ENCODE measurements around the gene MXI1.

Gene MXI1

GRCh38 chr10:110207011-110207804 is at the start of gene MXI1:
Gene MXI1 (plus strand): TSS chr10:110207605. CDS start chr10:110207809, 204 bp downstream.
- DNase-seq (ENCODE audit: low read depth, low spot score): no peak

GRCh38 chr10:110158051-110159005 is 49.1 kb upstream of the MXI1 start:
- no peak for DNase-seq (ENCODE audit: low read depth, low spot score)

DNA sequence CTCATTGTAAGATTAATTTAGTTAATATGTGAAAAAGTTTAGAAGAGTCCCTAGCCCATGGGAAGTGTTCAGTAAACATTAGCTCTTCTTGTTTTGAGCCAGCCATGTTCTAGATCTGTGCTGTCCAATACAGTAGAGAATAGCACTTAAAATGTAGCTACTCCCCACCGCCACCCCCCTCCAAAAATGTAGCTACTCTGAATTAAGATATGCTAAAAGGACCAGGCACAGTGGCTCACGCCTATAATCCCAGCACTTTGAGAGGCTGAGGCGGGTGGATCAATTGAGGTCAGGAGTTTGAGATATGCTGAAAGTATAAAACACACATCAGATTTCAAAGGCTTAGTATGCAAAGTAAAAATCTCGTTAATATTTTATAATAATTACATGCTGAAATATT is 47.3 kb upstream of the MXI1 start:
- no peak for DNase-seq (ENCODE audit: low read depth, low spot score)

GRCh38 chr10:110160522-110160921 is 46.9 kb upstream of the MXI1 start:
- DNase-seq (ENCODE audit: low read depth, low spot score): no peak

- no peak for DNase-seq (ENCODE audit: low read depth, low spot score)
These were observed 44.7 kb upstream of the MXI1 start for GRCh38 chr10:110162741-110163145.

DNA sequence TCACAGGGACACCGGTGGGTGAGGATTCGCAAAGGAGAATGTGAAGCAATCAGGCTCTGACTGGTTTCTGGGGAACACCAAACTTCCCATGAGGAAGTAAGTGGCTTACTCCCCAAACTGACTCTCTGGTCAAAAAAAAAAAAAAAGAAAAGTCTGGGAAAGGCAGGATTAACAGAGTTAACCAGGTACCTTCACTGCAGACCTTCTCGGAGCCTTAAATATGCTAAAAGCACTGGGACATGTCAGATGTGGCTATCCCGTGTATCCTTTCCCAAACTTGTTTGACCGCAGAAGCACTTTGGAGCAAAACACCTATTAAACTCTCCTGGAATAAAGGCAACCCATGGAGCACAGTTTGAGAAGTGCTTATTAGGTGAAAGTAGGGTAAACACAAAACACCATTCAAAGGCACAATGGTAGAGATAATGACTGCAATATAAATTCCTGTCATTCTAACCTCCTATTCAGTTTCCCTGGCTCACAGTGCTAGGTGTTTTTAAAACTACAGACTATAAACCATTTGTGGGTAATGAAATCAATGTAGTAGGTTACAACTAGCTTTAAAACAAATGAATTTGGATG is 44.1 kb upstream of the MXI1 start:
- DNase-seq (ENCODE audit: low read depth, low spot score): no peak

GRCh38 chr10:110163841-110164240 is 43.6 kb upstream of the MXI1 start:
- no peak for DNase-seq (ENCODE audit: low read depth, low spot score)

GRCh38 chr10:110165239-110165638 is 42.2 kb upstream of the MXI1 start:
- no peak for DNase-seq (ENCODE audit: low read depth, low spot score)

- no peak for DNase-seq (ENCODE audit: low read depth, low spot score)
These were observed 40.3 kb upstream of the MXI1 start for GRCh38 chr10:110167149-110167548.

DNA sequence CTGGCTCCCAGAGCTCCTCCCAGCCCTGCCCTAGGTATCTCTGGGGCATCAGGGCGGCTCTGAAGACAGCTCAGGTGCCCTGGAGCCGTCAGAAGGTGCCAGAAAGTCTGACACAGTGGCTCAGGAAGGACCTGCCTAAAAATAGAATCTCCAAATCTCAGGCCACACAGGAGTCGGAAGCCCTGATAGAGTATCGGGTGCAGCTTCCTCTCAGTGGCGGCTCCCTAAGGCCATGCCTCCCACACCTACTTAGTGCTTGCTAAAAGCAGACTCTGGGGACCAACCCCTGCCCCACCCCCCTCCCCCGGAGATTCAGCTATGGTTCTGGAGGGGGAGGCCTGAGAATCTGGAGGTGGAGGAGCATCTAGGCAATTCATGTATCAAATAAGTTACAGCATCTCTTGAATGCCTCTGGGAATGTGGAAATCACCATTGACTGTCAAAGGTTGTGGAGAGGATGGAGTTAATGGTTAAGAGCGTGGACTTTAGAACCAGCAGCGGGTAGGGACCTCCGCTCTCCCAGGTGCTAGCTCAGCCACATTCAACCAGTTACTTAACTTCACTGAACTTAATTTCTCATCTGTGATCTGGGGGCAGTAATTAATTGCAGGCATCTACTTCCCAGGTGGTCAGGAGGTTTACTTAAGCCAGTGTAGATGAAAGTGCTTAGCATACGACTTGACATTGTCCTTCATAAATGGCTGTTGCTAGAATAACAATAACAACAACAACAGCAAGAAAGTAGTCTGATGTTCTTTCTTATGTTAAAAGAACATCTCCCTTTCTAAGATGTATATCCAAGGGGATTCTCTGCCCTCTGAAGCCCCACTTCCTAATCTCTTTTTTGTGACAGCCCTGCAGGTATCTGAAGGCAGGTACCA is 38.6 kb upstream of the MXI1 start:
- DNase-seq (ENCODE audit: low read depth, low spot score): peak; percentile 92

DNA sequence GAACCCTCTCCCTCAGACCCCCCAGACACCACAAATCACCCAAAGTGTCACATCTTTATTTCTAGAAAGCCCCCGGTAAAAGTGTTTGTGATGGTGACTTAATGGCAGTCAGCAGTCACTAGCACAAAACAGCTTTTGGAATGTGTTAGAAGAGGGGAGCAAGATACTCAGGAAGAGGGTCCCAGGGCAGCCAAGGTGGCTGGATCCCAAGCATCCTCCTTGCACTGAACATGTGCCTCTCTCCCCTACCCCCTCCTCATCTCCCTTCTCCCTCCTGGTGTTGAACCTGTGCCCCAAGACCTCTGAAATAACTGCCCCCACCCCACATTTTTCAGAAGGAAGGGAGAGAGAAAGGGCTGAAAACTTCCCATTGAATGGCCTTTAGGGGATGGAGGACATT is 37.8 kb upstream of the MXI1 start:
- no peak for DNase-seq (ENCODE audit: low read depth, low spot score)

GRCh38 chr10:110170142-110170971 is 37.0 kb upstream of the MXI1 start:
- DNase-seq (ENCODE audit: low read depth, low spot score): no peak

DNA sequence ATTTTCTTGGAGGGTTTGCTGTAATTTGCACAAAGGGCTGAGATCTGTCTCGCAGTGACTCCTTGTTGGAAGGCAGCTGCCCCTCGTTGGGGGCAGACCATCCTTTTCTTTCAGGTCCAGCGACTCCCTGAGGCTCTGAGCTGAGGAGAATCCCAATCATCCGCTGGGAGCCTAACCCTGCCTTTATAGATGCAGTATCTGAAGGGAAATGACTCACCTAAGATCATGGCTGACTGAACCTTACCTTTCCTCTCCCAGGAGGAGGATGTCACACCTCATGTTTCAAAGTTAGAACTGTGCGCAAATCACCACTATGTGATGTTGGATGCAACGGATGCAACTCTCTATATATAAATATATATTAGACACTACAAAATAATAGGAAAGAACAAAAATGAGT is 36.4 kb upstream of the MXI1 start:
- DNase-seq (ENCODE audit: low read depth, low spot score): no peak

- DNase-seq (ENCODE audit: low read depth, low spot score): no peak
These were observed 35.2 kb upstream of the MXI1 start for GRCh38 chr10:110172155-110172554.

DNA sequence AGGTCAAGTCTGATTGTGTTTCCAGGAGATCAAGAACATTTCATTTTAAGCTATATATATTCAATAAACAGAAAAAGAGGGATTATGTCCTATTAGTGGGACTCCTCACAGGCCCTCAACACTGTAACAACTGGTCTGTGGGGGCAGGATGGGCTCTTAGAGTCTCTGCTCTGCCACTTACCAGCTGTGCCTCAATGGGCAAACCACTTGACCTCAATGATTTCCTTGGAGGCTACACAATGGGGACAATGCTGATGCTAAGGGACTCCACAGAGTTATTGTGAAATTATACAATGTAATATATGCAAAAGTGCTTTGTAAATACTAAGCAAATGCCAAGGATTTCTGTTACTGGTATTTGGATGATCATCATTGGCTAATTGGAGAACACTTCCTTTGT is 33.2 kb upstream of the MXI1 start:
- no peak for DNase-seq (ENCODE audit: low read depth, low spot score)

GRCh38 chr10:110174816-110175215 is 32.6 kb upstream of the MXI1 start:
- no peak for DNase-seq (ENCODE audit: low read depth, low spot score)

- DNase-seq (ENCODE audit: low read depth, low spot score): no peak
These were observed 32.0 kb upstream of the MXI1 start for GRCh38 chr10:110175406-110175805.

DNA sequence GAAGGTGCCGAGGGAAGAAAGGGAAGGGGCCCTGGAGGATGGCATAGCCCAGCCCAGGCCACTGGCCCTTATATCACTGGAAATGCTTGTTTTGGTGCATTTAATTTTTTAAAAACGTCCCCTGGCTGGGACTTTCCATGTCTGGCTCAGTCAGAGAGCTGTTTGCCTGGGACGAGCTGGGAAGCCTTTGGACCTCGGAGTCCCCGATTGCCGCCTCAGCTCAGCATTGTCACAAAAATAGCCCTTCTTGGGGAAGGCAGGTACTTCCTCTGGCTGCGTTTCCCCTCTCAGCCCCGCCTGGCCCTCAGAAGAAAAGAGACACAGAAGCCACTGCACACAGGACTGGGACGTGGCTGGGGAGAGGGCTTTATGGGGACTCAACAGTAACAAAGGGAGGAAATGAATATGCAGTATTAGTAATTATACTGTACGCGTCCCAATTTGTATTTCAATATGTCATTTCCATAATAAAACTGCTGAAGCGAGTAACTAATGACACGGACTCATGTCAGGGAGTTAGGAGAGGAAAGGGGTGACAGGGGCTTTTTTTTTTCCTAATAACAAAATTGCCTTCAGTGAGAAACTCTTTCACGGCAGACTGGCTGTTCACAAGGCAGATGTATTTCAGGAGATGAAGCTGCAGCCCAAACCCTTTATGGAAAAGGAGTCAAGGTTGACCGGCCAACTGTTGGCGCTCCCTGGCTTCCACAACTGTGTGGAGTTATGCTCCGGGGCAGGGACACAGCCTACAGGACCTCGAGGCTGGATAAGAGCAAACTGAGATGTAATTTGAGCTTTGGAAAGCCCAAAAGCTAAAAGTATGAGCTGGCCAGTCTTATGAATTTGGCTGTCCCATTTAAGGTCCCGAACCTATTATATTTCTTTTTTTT is 31.0 kb upstream of the MXI1 start:
- no peak for DNase-seq (ENCODE audit: low read depth, low spot score)

DNA sequence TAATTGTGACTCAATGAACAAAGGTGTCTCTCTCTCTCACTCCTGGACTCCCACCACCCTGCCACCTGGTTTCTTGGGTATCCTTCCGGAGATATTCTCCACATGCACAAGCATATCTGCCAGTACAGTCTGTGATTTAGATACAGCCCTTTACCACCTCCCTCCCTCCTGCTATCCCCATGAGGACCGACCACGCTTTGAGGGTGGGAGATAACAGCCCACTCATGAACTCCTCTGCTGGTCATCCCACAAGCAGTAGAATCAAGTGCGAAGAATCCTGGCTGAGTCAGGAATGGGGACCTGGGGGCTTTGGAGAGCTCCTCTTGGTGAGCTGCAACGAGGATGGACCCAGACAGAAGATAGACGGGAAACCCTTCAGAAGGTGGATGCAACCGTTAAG is 28.2 kb upstream of the MXI1 start:
- DNase-seq (ENCODE audit: low read depth, low spot score): no peak

All from iPS DF 19.7 (cell line).